ENCODE measurements around the gene PGD. TPM values are rescaled to one million over a fixed set of nuclear protein-coding genes. Genes with fewer than 3 reads are reported as not detected.
A peak's percentile ranks its signal among the peaks of the same experiment; 100 is the strongest.

The PGD gene
- total RNA-seq, 4 donors from 2014 or later: 42.3 to 78.8 (median 77.7) TPM

GRCh38 chr1:10387677-10388386 is 11.0 kb upstream of the PGD start:
- WGBS: 9% methylated on average over 3 of the region's 3 CpGs
- Histone ChIP-seq H3K4me3 (peak overlapping the region; percentile 10), H3K4me1 (peaks cover 26% of the 10 kb centered on the region), H3K27me3 (no peaks in the 10 kb centered on the region), H3K27ac (peak overlapping the region; percentile 81), H3K36me3 (no peaks in the 10 kb centered on the region), H3K9me3 (no peaks in the 10 kb centered on the region)
- no peak for TF ChIP-seq EP300 (IDR thresholded peaks at IDR 0.05)
- TF ChIP-seq POLR2A (IDR thresholded peaks at IDR 0.05): no peak
- no peak for TF ChIP-seq POLR2AphosphoS5 (IDR thresholded peaks at IDR 0.05)
- no peak for TF ChIP-seq CTCF (IDR thresholded peaks at IDR 0.05)
- DNase-seq (ENCODE audit: low spot score in 2 of 2): no peak

- Histone ChIP-seq H3K4me1 (peaks cover 26% of the 10 kb centered on the region), H3K4me3 (no peak overlapping the region), H3K36me3 (no peaks in the 10 kb centered on the region), H3K9me3 (no peaks in the 10 kb centered on the region), H3K27ac (peak overlapping the region; percentile 81), H3K27me3 (no peaks in the 10 kb centered on the region)
- 57% methylated on average over 3 of the region's 3 CpGs for WGBS
- TF ChIP-seq EP300 (IDR thresholded peaks at IDR 0.05) (no peak), POLR2A (IDR thresholded peaks at IDR 0.05) (no peak), CTCF (IDR thresholded peaks at IDR 0.05) (no peak), POLR2AphosphoS5 (IDR thresholded peaks at IDR 0.05) (no peak)
- DNase-seq (ENCODE audit: low spot score in 2 of 2): no peak
Measured at GRCh38 chr1:10388387-10388715, 10.5 kb upstream of the PGD start.

GRCh38 chr1:10389271-10389973 is 9.4 kb upstream of the PGD start:
- H3K4me1 ChIP-seq: peaks cover 26% of the 10 kb centered on the region
- no peak overlapping the region for H3K27ac ChIP-seq
- H3K4me3 ChIP-seq: no peak overlapping the region
- WGBS: 91% methylated on average over 6 of the region's 6 CpGs
- no peaks in the 10 kb centered on the region for H3K9me3 ChIP-seq
- no peaks in the 10 kb centered on the region for H3K27me3 ChIP-seq
- DNase-seq (ENCODE audit: low spot score in 2 of 2): no peak
- H3K36me3 ChIP-seq: no peaks in the 10 kb centered on the region
- TF ChIP-seq EP300 (IDR thresholded peaks at IDR 0.05): no peak
- TF ChIP-seq POLR2A (IDR thresholded peaks at IDR 0.05): no peak
- no peak for TF ChIP-seq POLR2AphosphoS5 (IDR thresholded peaks at IDR 0.05)

GRCh38 chr1:10396870-10397269 is 2.0 kb upstream of the PGD start:
- TF ChIP-seq POLR2A (IDR thresholded peaks at IDR 0.05) (no peak), EP300 (IDR thresholded peaks at IDR 0.05) (no peak), POLR2AphosphoS5 (IDR thresholded peaks at IDR 0.05) (no peak), CTCF (IDR thresholded peaks at IDR 0.05) (no peak)
- Histone ChIP-seq H3K4me1 (peaks cover 26% of the 10 kb centered on the region), H3K36me3 (peaks cover 1% of the 10 kb centered on the region), H3K27ac (no peak overlapping the region), H3K9me3 (no peaks in the 10 kb centered on the region), H3K4me3 (no peak overlapping the region), H3K27me3 (no peaks in the 10 kb centered on the region)
- 86% methylated on average over 3 of the region's 3 CpGs for WGBS
- DNase-seq (ENCODE audit: low spot score in 2 of 2): no peak

- H3K4me3 ChIP-seq: peak overlapping the region; percentile 66
- H3K4me1 ChIP-seq: peaks cover 26% of the 10 kb centered on the region
- TF ChIP-seq EP300 (IDR thresholded peaks at IDR 0.05) (no peak), POLR2A (IDR thresholded peaks at IDR 0.05) (no peak), POLR2AphosphoS5 (IDR thresholded peaks at IDR 0.05) (no peak), CTCF (IDR thresholded peaks at IDR 0.05) (no peak)
- DNase-seq (ENCODE audit: low spot score in 2 of 2): no peak
- no peak overlapping the region for H3K27ac ChIP-seq
- H3K9me3 ChIP-seq: no peaks in the 10 kb centered on the region
- H3K36me3 ChIP-seq: peaks cover 12% of the 10 kb centered on the region
- no peaks in the 10 kb centered on the region for H3K27me3 ChIP-seq
- 4% methylated on average over 12 of the region's 34 CpGs for WGBS
Measured at GRCh38 chr1:10398278-10398733, 558 bp upstream of the PGD start.

Measured in suprapubic skin (tissue), 4 donors.